Left colon (tissue), 2 donors: ENCODE data around the gene MAOA. TPM values are rescaled to one million over a fixed set of nuclear protein-coding genes. Genes with fewer than 3 reads are reported as not detected.
A peak's percentile ranks its signal among the peaks of the same experiment; 100 is the strongest.
"Not testable (repeated sequence)": the region's sequence is repeated elsewhere in the genome, so short reads cannot be mapped to it uniquely, and the experiment has no call there.

Experiments
- ATAC-seq: fragments of 200-7000 bp; cut with Tn5 transposase; one replicate; pipeline ENCODE4 v1.9.1; 2020; ENCODE audit warnings: mild to moderate bottlenecking, moderate library complexity
- DNase-seq, 2 donors: peaks; one replicate each; pipeline ENCODE4 v3.0.0-alpha.2; 2020
- intact Hi-C, 2 donors: fragments of 100-400 bp; cut with DNase I in 1 of 2; cut with micrococcal nuclease in 1 of 2; formaldehyde crosslinking; loops; one replicate each; pipeline versions ENCODE4 v1.11.2 to v1.14.0; 2022; cut with DNase I, micrococcal nuclease
- long read RNA-seq: library from polyadenylated mRNA; unstranded; transcript quantifications from one replicate; pipeline ENCODE4 v2.0.0, GENCODE V29; 2021
- total RNA-seq, 2 donors: library from RNA; stranded (reverse); fragmentation: NEBNext Ultra II Directional; extraction: Animal tissue kit (Norgen Biotek cat#: 25700); gene quantifications; one replicate each; pipeline ENCODE4 v1.2.1, GENCODE V29; 2021
- donor health status: DM: no; HTN: no; CAD: no.
- donor health status: DM: yes; HTN: yes; CAD: no.

Gene MAOA
- 100 to 1,000 TPM; 381 to 497 TPM for total RNA-seq
- long read RNA-seq, full-length matches to known transcripts: 840 of 975 reads
- long read RNA-seq, partial matches to known transcripts: 70 of 975 reads
- long read RNA-seq, other reads (novel, unspliced or antisense): 65 of 975 reads

GRCh38 chrX:43656005-43656494, at the start of gene MAOA:
TSS of gene MAOA (plus strand) at chrX:43656299. CDS start at chrX:43656342, 43 bp downstream.
- peak; percentile 70 for ATAC-seq
- DNase-seq: peak; percentile 90 to 92
- intact Hi-C loops: no loop called here

GRCh38 chrX:43612400-43612799, 43.7 kb upstream of the MAOA start:
- DNase-seq: no peak
- intact Hi-C loops: no loop called here
- ATAC-seq: no peak

- ATAC-seq (no peak), DNase-seq (no peak)
- intact Hi-C loops: no loop called here
Observed at GRCh38 chrX:43615660-43616059, 40.4 kb upstream of the MAOA start.

- peak; percentile 77 for ATAC-seq
- peak in 1 of 2 donors; percentile 33 for DNase-seq
- intact Hi-C loops: no loop called here
Observed at GRCh38 chrX:43618366-43619205, 37.5 kb upstream of the MAOA start.

- not testable (repeated sequence) for DNase-seq, ATAC-seq
Observed at GRCh38 chrX:43619861-43620260, 36.2 kb upstream of the MAOA start.

GRCh38 chrX:43627147-43627546, 29.0 kb upstream of the MAOA start:
- no peak for DNase-seq
- no peak for ATAC-seq
- intact Hi-C loops: no loop called here

More at GRCh38 chrX:43619861-43620260, 36.2 kb upstream of the MAOA start:
- intact Hi-C loops: not testable (repeated sequence)

- no peak for DNase-seq
- peak; percentile 74 for ATAC-seq
- intact Hi-C loops: no loop called here
Observed at GRCh38 chrX:43627669-43628068, 28.4 kb upstream of the MAOA start.

GRCh38 chrX:43629229-43629628, 26.9 kb upstream of the MAOA start:
- DNase-seq (no peak), ATAC-seq (peak; percentile 74)
- intact Hi-C loops: no loop called here

- DNase-seq (no peak), ATAC-seq (no peak)
Observed at GRCh38 chrX:43631841-43632240, 24.3 kb upstream of the MAOA start.

GRCh38 chrX:43633081-43633480, 23.0 kb upstream of the MAOA start:
- DNase-seq (no peak), ATAC-seq (no peak)
- intact Hi-C loops: no loop called here

More at GRCh38 chrX:43631841-43632240, 24.3 kb upstream of the MAOA start:
- intact Hi-C loops: no loop called here

GRCh38 chrX:43633757-43634156, 22.3 kb upstream of the MAOA start:
- ATAC-seq (no peak), DNase-seq (no peak)
- intact Hi-C loops: no loop called here

- no peak for ATAC-seq
Observed at GRCh38 chrX:43640482-43640881, 15.6 kb upstream of the MAOA start.

GRCh38 chrX:43641691-43642090, 14.4 kb upstream of the MAOA start:
- ATAC-seq (no peak), DNase-seq (no peak)
- intact Hi-C loops: no loop called here

More at GRCh38 chrX:43640482-43640881, 15.6 kb upstream of the MAOA start:
- intact Hi-C loops: no loop called here
- no peak for DNase-seq

- DNase-seq (no peak), ATAC-seq (no peak)
- intact Hi-C loops: no loop called here
Observed at GRCh38 chrX:43643201-43643600, 12.9 kb upstream of the MAOA start.

GRCh38 chrX:43643662-43644061, 12.4 kb upstream of the MAOA start:
- intact Hi-C loops: no loop called here
- ATAC-seq (no peak), DNase-seq (no peak)

GRCh38 chrX:43644124-43644701, 11.9 kb upstream of the MAOA start:
- no peak for DNase-seq
- intact Hi-C loops: no loop called here
- ATAC-seq: no peak

GRCh38 chrX:43646800-43647199, 9.3 kb upstream of the MAOA start:
- intact Hi-C loops: no loop called here
- ATAC-seq: peak; percentile 44
- DNase-seq: no peak

- ATAC-seq (peak; percentile 87), DNase-seq (peak; percentile 90 to 91)
- intact Hi-C loops: no loop called here
Observed at GRCh38 chrX:43654431-43655150, 1.5 kb upstream of the MAOA start.
